22Rv1 (cell line): ENCODE data around the gene DYRK1B.

Experiments used
- ZFX ChIP-seq: fragments of 450-650 bp; IDR thresholded peaks from 2 replicates; pipeline ENCODE4 v1.6.1; 2017; ENCODE audit warnings: antibody characterized with exemption, borderline replicate concordance
- TF ChIP-seq, protein P1 (sequence below): fragments of 450-650 bp; IDR thresholded peaks from 2 replicates; pipeline ENCODE4 v1.5.1; 2017; ENCODE audit warnings: mild to moderate bottlenecking

DNA sequence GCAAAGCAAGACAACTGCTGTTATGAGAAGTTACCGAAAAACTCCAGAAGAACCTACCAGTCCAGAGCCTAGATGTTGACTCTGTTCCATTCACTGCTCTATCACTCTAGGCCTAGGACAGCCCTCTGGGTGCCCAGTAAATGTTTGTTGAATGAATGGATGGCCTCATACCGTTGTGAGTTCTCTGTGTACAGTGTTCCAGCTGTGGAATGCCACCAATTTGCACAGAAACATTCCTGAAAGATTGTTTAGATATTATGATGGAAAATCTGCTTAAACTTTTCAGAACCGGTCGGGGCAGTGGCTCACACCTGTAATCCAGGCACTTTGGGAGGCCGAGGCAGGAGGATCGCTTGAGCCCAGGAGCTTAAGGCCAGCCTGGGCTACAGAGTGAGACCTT, 13.6 kb upstream of the DYRK1B start:
- TF ChIP-seq, protein P1, sequence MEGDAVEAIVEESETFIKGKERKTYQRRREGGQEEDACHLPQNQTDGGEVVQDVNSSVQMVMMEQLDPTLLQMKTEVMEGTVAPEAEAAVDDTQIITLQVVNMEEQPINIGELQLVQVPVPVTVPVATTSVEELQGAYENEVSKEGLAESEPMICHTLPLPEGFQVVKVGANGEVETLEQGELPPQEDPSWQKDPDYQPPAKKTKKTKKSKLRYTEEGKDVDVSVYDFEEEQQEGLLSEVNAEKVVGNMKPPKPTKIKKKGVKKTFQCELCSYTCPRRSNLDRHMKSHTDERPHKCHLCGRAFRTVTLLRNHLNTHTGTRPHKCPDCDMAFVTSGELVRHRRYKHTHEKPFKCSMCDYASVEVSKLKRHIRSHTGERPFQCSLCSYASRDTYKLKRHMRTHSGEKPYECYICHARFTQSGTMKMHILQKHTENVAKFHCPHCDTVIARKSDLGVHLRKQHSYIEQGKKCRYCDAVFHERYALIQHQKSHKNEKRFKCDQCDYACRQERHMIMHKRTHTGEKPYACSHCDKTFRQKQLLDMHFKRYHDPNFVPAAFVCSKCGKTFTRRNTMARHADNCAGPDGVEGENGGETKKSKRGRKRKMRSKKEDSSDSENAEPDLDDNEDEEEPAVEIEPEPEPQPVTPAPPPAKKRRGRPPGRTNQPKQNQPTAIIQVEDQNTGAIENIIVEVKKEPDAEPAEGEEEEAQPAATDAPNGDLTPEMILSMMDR = no peak
- no peak for TF ChIP-seq ZFX
